Peyer's patch (tissue), 4 donors: ENCODE measurements around the gene CGNL1. TPM values are rescaled to one million over a fixed set of nuclear protein-coding genes. Genes with fewer than 3 reads are reported as not detected.

ENCODE experiments used
- DNase-seq, 3 donors: peaks; one replicate each; pipeline ENCODE4 v3.0.0-alpha.2; 2017 to 2019
- H3K27ac ChIP-seq, 4 donors: fragments of 200-600 bp; sonication (generic); one replicate each; pipeline ENCODE4 v1.5.1; 2016 to 2019
- H3K27me3 ChIP-seq, 2 donors: fragments of 200-600 bp; sonication (generic); one replicate each; pipeline ENCODE4 v1.5.1; 2019
- H3K36me3 ChIP-seq, 3 donors: fragments of 200-600 bp; sonication (generic); one replicate each; pipeline ENCODE4 v1.5.1; 2016 to 2019
- H3K4me1 ChIP-seq, 4 donors: fragments of 200-600 bp; sonication (generic); one replicate each; pipeline ENCODE4 v1.5.1; 2016 to 2019
- H3K4me3 ChIP-seq, 4 donors: fragments of 200-600 bp; sonication (generic); 1 replicate in 3 of 4; 2 replicates in 1 of 4; pipeline ENCODE4 v1.5.1; 2016 to 2019; ENCODE audit warnings: mild to moderate bottlenecking in 1 of 4
- H3K9me3 ChIP-seq, 4 donors: fragments of 200-600 bp; sonication (generic); one replicate each; pipeline ENCODE4 v1.5.1; 2016 to 2019; ENCODE audit warnings: mild to moderate bottlenecking in 1 of 4
- CTCF ChIP-seq, 6 experiments: fragments of 450-650 bp in 4 of 6; fragments of 200-600 bp in 2 of 6; sonication (generic) in 1 of 6; IDR thresholded peaks; one replicate each; pipeline ENCODE4 v1.5.1; 2017 to 2019; ENCODE audit warnings: antibody characterized with exemption in 6 of 6, mild to moderate bottlenecking in 3 of 6, moderate library complexity in 1 of 6
- POLR2A ChIP-seq, 2 donors: fragments of 450-650 bp; IDR thresholded peaks; one replicate each; pipeline ENCODE4 v1.5.1; 2017; ENCODE audit warnings: antibody characterized with exemption in 2 of 2, mild to moderate bottlenecking in 2 of 2, moderate library complexity in 2 of 2
- total RNA-seq, 4 donors: library from RNA; depleted of rRNA; stranded (reverse); fragments of >200 nt; gene quantifications; one replicate each; pipeline ENCODE4 v1.1.0, GENCODE V29; 2016

CGNL1 gene
- total RNA-seq, 4 donors from 2014 or later, result 1.2 to 9.9 (median 2.1) TPM

- TF ChIP-seq POLR2A (IDR thresholded peaks at IDR 0.05) (no peak), CTCF (IDR thresholded peaks at IDR 0.05) (no peak)
- no peak overlapping the region for H3K4me3 ChIP-seq
- H3K27me3 ChIP-seq, result no peaks in the 10 kb centered on the region
Measured at GRCh38 chr15:57567891-57568290, 191.6 kb downstream of the CGNL1 start.

DNA sequence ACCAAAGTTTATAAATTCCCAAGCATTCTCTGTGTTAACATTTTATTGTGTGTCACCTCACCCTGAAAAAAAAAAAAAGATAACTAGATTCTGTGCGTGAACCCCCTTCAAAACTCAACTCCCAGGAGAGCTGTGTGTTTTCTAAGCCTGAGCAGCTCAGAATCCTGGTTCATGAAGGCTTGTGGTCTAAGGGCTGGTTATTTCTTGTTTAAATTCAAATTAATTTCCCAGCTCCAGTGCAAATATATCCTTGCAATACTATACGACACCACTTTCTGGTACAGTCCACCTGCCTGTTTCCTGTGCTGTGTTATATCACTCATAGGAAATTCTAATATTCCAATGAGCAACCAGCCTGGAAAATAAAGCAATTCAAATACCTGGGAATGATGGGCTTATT lies 192.0 kb downstream of the CGNL1 start:
- DNase-seq, result no peak
- H3K4me1 ChIP-seq, result peaks cover 0 to 8% (median 0%) of the 10 kb centered on the region in 4 donors
- no peaks in the 10 kb centered on the region for H3K36me3 ChIP-seq
- H3K27me3 ChIP-seq, result no peaks in the 10 kb centered on the region
- TF ChIP-seq POLR2A (IDR thresholded peaks at IDR 0.05) (no peak), CTCF (IDR thresholded peaks at IDR 0.05) (no peak)
- H3K4me3 ChIP-seq, result no peak overlapping the region
- H3K27ac ChIP-seq, result no peak overlapping the region
- no peaks in the 10 kb centered on the region for H3K9me3 ChIP-seq

More at GRCh38 chr15:57567891-57568290, 191.6 kb downstream of the CGNL1 start:
- Histone ChIP-seq H3K9me3 (no peaks in the 10 kb centered on the region), H3K36me3 (no peaks in the 10 kb centered on the region), H3K27ac (no peak overlapping the region), H3K4me1 (peaks cover 0 to 8% (median 0%) of the 10 kb centered on the region in 4 donors)
- DNase-seq, result no peak

- TF ChIP-seq CTCF (IDR thresholded peaks at IDR 0.05), result no peak
- no peak for TF ChIP-seq POLR2A (IDR thresholded peaks at IDR 0.05)
- Histone ChIP-seq H3K27me3 (no peaks in the 10 kb centered on the region), H3K27ac (no peak overlapping the region), H3K9me3 (no peaks in the 10 kb centered on the region), H3K4me1 (peaks cover 0 to 5% (median 0%) of the 10 kb centered on the region in 4 donors), H3K36me3 (no peaks in the 10 kb centered on the region), H3K4me3 (no peak overlapping the region)
- no peak for DNase-seq
Measured at GRCh38 chr15:57570340-57570739, 194.0 kb downstream of the CGNL1 start.

- Histone ChIP-seq H3K27ac (no peak overlapping the region), H3K4me1 (no peaks in the 10 kb centered on the region), H3K27me3 (no peaks in the 10 kb centered on the region), H3K4me3 (no peak overlapping the region), H3K9me3 (no peaks in the 10 kb centered on the region), H3K36me3 (no peaks in the 10 kb centered on the region)
- DNase-seq, result no peak
- TF ChIP-seq POLR2A (IDR thresholded peaks at IDR 0.05), result no peak
- TF ChIP-seq CTCF (IDR thresholded peaks at IDR 0.05), result no peak
Measured at GRCh38 chr15:57570994-57571393, 194.7 kb downstream of the CGNL1 start.

GRCh38 chr15:57571725-57572124 lies 195.4 kb downstream of the CGNL1 start:
- no peak for DNase-seq
- H3K4me1 ChIP-seq, result no peaks in the 10 kb centered on the region
- H3K27ac ChIP-seq, result no peak overlapping the region
- TF ChIP-seq POLR2A (IDR thresholded peaks at IDR 0.05), result no peak
- no peak for TF ChIP-seq CTCF (IDR thresholded peaks at IDR 0.05)
- no peaks in the 10 kb centered on the region for H3K9me3 ChIP-seq
- H3K27me3 ChIP-seq, result no peaks in the 10 kb centered on the region
- no peaks in the 10 kb centered on the region for H3K36me3 ChIP-seq
- no peak overlapping the region for H3K4me3 ChIP-seq

GRCh38 chr15:57572468-57572867 lies 196.2 kb downstream of the CGNL1 start:
- TF ChIP-seq POLR2A (IDR thresholded peaks at IDR 0.05), result no peak
- TF ChIP-seq CTCF (IDR thresholded peaks at IDR 0.05), result no peak
- Histone ChIP-seq H3K27ac (no peak overlapping the region), H3K27me3 (no peaks in the 10 kb centered on the region), H3K36me3 (no peaks in the 10 kb centered on the region), H3K9me3 (no peaks in the 10 kb centered on the region), H3K4me3 (no peak overlapping the region), H3K4me1 (no peaks in the 10 kb centered on the region)
- DNase-seq, result no peak
